NCI-H2196 (cell line): ENCODE data around the gene ZBTB47.

Experiments
- DNase-seq: peaks from one replicate; lab custom pipeline; 2025; ENCODE audit not compliant: unreplicated experiment; lab: John Stamatoyannopoulos, UW

The ZBTB47 gene

GRCh38 chr3:42665050-42665878, 11.8 kb downstream of the ZBTB47 start:
- DNase-seq = no peak

DNA sequence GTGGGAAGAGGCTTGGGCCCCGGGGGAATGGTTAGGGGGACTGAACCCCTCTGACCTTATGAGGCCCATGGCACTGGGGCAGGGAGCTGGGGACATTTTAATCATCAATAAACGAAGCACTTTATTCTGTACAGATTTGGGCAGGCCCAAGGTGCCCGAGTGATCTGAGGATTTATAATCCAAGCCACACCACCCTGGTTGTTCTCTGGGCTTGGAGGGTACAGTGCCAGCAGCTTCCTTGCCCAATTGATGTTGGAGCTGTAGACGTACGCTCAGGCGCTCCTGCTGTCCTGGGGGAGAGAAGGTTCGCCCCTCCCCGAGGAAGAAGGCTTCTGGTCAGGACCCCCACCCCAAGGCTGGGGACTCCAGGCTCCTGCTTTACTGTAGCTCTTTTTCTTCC, 12.5 kb downstream of the ZBTB47 start:
- DNase-seq = no peak

GRCh38 chr3:42666577-42666998, 13.1 kb downstream of the ZBTB47 start:
- no peak for DNase-seq

DNA sequence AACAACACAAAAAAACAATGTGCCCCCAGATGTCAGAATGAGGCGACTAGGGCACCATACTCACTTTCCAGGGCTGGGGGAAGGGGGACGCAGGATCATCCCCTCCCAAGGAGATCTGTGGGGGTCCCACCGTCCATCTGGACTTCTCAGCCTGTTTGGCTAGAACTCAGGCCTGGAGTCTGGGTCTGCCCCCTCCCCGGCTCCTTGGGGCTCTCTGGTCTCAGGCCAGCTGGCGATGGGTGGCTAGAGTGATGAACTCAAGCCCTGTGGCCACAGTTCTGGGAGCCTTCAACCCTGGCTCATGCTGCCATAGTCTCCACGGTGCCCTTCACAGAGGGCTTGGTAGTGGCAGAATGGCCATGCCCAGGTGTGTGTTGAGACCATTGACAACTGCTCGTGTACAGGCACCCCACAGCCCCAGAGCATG, 13.6 kb downstream of the ZBTB47 start:
- no peak for DNase-seq

DNA sequence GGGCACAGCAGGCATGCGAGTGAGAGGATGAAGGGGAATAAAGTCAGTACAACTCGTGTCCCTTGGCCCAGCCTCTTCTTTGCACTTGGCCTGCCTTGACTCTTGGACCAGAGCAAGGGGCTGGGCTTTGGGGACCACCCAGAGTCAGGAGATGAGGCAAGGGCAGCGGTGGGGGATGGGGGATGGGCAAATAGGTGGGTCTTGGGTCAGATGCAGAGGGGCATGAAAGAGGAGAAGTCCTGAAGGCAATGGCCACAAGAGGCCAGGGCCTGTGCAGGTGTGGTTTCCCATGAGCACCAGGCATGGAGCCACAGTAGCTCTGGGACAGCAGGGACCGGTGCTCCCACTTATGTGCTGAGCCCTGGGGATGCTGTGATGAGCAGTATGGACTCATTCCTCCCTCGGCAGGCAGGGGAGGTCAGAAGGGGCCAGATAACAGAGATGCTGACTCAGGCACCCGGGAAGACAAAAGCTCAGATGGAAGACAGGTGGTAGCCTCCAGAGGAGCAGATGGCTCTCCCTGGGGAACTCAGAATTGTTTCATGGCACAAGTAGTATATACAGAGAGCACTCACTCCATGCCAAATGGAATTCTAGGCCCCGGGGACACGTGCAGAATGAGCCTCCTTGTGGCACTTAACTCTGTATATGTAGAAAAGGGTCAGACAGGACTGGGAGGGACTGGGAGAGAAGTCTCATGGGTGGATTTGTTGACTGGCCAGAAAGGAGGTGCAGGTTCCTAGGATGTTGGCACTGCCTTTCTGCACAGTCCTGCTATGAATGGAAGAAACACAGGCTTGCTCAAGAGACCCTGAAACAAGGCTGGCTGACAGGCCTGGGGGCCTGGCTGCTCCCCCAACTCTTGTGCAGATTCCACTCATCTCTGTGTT, 14.3 kb downstream of the ZBTB47 start:
- no peak for DNase-seq

DNA sequence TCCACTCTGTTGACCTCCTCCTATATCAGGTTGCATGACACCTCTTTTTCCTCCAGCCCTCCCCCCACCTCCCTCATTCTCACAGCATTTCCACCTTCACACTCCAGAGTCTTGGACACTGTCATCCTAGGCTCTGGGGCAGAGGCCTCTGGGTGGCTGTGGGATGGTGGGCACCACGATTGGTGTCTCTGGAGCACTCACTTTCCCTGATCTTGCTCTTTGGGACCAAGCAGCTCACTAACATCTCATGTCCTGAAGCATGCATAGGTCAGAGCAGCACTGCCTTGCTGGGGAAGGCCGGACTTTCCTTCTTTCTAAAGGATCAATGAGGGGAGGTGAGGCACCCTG, 14.9 kb downstream of the ZBTB47 start:
- no peak for DNase-seq

DNA sequence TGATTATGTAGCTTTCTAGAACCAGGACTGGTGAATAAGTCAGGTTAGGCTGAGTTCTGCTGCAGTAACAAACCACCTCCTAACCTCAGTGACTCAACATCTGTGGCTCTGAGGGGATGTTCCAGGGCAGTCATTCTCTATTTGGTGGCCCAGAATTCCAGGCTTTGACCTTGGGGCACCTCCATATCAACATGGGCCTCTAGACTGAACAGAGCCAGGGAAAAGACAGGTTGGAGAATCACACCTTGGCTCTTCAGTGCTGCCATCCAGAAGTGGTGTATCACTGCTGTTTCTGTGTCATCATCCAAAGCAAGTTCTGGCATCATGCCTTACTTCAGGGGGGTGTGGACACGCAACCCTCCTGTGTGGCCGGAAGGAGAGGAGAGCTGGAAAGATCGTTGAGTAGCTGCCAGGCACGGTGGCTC, 15.3 kb downstream of the ZBTB47 start:
- no peak for DNase-seq

DNA sequence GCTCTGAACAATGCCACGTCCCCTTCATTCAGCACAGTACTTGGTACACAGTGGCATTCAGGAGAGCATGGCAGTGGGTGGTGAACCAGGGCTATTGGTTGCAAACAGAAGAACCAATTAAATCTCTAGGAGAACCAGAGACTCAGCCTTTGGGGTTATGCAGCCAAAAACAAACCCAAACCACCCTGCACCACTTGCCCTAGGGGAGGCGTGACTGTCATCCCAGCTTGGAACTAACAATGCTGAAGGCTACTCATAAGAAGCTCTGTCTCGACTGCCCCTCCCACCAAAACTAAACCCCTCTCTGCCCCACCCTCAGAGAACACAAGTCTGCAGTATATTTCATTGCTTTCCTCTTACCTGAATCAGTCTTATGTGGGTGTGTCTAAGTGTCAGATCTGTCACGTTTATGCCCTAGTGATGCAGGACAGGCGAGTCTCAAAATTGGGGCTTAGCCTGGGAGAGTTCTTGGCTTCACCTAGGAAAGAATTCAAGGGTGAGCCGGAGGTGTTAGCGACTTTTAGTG, 16.6 kb downstream of the ZBTB47 start:
- no peak for DNase-seq

DNA sequence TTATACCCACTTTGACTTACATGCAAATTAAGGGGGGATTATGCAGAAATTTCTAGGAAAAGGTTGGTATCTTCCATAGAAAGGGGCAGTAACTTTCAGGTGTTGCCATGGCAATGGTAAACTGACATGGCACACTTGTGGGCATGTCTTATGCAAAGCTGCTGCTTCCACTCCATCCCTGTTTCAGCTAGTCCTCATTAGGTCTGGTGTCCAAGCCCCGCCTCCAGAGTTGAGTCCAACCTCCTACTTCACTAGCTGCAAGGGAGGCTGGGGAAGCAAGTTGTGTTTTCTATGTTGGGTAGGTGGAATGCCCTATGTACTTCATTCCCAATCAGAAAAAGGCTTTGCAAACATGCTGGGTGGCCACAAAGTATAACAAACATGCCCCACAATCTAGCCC, 17.2 kb downstream of the ZBTB47 start:
- no peak for DNase-seq

DNA sequence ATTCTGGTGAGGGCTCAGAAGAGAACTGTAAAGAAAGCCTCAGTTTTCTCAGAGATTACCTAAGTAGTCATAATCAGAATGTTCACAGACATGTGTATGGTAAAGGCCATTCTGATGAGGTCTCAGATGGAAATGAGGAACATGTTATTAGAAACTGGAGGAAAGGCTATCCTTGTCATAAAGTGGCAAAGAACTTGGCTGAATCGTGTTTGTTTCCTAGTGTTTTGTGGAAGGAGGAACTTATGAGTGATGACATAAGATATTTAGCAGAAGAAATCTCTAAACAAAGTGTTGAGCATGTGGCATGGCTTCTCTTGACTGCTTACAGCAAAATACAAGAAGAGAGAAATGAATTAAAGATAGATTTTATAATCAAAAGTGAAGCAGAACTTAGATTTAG, 19.0 kb downstream of the ZBTB47 start:
- no peak for DNase-seq

GRCh38 chr3:42673082-42673481, 19.6 kb downstream of the ZBTB47 start:
- DNase-seq = no peak

DNA sequence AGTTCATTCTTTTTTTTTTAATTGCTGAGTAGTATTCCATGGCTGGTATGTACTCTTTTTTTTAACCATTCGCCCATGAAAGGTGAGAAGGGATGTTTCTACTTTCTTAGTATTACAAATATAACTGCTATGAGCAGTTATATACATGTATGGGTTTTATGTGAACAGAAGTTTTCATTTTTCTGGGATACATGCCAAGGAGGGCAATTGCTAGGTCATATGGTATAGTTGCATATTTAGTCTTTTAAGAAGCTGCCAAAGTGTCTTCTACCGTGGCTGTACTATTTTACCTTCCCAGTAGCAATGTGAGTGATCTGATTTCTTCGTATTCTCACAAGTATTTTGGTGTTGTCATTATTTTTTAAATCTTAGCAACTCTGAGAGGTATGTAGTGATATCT, 20.6 kb downstream of the ZBTB47 start:
- DNase-seq = no peak

- DNase-seq = no peak
These were observed 22.4 kb downstream of the ZBTB47 start for GRCh38 chr3:42675909-42676308.

GRCh38 chr3:42678447-42678846, 24.9 kb downstream of the ZBTB47 start:
- no peak for DNase-seq

DNA sequence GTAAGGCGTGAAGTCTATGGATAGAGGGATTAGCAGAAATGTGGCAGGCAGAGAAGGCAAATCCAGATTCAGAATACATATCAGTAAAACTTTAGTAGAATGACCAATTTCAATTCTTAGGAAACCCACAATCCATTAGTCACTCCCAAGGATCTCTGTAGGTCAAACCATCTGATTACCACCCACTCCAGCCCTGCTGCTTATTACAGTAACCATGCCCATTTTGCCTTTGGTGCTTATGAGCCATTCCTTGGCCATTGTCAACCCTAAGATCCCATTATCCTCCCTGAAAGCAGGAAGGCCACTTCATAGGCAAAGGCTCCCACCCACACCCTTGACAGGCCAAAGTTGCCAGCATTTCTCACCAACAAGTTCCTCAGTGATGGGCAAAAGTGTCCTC, 26.8 kb downstream of the ZBTB47 start:
- DNase-seq = no peak

- no peak for DNase-seq
These were observed 27.3 kb downstream of the ZBTB47 start for GRCh38 chr3:42680806-42681205.

GRCh38 chr3:42681361-42682038, 28.0 kb downstream of the ZBTB47 start:
- DNase-seq = no peak

DNA sequence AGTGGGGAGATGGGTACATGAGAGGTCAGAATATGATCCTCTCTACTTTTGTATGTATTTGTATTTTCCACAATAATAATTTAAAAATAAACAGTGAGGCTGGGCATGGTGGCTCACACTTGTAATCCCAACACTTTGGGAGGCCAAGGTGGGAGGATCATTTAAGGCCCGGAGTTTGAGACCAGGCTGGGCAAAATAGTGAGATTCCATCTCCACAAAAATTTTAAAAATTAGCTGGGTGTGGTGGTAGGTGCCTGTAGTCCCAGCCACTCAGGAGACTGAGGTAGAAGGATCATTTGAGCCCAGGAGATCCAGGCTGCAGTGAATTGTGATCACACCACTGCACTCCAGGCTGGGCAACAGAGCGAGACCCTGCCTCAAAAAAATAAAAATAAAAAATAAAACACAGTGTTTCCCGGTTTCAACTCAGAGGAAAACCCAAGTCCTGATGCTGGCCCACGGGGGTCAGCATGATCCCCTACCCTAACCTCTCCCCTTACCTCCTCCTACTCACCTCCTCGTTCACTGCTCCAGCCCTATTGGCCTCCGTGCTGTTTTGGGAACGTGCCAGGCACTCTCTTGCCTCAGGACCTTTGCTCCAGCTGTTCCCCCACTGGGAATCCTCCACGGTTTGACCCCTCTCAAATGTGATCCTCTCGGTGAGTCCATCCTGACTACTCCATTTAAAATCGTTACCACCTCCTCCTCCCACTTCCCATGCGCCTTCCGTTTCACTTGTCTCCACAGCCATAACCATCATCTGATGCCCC, 29.0 kb downstream of the ZBTB47 start:
- DNase-seq = no peak

GRCh38 chr3:42683875-42684598, 30.5 kb downstream of the ZBTB47 start:
- DNase-seq = no peak
